ENCODE measurements around the gene BAHCC1.

Gene BAHCC1

DNA sequence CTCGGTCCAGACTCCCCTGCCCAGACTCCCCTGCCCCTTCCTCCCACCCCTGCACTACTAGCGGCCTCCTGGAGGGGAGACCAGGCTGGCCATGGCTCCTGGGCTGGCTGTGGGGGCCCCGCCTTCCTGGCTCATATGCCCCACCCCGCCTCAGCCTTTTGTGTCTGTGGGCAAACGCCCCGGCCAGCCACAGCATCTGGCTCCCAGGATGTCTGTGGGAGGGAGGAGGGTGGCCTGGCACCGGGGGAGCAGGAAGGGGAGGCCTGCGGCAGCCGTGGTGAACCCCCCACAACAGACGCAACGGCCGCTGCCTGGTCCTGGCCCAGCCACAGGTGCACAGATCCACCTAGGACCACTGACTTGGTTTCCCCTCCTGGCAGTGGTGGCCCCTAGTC is 32.9 kb downstream of the BAHCC1 start:
- FAIRE-seq: no peak

DNA sequence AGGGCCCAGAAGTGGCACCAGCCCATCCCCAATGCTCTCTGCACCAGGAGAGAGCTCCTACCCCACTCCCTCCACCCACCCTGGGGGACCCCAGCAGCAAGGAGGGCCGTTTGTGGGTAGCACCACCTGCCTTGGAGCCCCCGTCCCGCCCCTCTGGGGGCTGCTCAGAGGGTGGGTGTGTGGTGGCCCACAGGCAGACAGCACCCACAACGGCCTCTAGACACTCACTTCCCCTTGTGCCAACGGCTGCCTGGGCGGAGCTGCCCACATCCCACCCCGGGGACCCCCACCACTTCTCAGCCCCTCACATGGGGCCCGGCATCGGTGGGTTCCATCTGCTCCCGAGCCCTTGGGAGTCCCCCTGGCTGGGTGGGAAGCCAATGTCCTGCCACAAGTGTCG is 33.3 kb downstream of the BAHCC1 start:
- FAIRE-seq: no peak

DNA sequence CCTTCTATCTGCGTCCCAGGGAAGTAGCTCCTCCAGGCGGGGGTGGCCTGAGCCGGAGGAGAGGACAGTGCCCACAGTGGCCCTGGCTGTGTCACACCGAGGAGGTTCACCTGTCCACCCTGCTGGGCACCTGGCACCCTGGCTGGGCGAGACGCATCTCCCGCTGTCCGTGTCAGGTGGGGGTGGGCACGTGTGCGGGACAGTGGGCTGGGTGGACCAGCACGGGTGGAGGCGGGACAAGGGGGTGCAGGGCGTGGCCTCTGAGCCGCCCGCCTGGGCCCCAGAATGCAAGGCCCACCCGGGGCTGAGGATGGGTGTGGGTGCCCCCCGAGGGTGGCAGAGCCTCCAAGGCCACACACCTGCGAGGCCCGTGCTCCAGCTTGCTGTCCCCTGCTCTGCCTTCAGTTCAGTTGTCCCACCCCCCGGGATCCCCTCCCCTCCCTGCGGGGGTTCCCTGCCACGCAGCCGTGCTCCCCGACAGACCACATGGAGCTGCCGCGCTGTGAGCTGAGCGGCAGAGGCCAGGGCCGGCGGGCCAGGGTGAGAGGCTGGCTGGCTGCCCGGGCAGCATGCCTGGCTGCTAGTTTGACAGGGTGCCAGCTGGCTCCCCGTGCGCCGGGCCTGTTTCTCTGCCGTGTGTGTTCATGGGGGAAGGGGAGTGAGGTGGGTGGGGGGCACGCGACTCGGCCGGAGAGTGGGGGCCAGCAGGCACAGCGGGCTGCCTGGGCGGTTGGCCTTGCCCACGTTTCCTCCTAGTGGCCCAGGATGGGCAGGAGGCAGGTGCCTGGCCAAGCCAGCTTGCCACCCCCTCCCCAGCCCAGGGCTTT is 33.9 kb downstream of the BAHCC1 start:
- FAIRE-seq: no peak

DNA sequence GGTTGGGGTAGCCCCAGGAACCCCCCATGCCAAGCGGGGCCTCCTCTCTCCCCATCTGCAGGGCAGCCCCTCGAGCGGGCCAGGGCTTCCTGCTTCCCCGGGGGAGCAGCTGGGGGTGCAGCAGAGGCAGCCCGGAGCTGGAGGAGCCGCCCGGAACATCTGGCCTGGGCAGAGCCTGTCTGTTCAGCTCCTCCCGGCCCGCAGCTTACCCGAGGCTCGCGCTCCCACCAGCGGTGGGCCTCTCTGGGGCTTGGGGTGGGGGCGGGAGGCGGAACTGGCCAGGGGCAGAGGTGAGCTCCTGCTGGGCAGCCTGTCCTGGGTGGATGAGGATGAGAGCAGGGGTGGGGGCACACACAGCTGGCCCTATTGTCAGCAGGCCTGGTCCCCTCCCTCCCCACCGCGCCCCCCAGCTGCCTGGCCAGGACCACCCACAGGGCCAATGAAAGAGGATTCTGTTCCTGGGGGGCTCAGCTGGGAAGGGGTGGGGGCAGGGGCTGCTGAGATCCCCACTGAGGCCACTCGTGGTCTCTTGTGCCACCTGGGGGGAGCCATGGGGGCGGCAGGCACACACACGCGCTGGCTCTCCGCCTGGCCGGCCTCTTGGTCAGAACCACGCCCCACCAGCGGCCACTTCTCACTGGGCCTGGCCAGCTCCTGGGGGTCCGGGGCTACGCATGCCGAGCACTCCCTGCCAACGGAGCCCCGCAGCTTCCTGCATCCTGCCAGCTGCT is 34.7 kb downstream of the BAHCC1 start:
- no peak for FAIRE-seq

DNA sequence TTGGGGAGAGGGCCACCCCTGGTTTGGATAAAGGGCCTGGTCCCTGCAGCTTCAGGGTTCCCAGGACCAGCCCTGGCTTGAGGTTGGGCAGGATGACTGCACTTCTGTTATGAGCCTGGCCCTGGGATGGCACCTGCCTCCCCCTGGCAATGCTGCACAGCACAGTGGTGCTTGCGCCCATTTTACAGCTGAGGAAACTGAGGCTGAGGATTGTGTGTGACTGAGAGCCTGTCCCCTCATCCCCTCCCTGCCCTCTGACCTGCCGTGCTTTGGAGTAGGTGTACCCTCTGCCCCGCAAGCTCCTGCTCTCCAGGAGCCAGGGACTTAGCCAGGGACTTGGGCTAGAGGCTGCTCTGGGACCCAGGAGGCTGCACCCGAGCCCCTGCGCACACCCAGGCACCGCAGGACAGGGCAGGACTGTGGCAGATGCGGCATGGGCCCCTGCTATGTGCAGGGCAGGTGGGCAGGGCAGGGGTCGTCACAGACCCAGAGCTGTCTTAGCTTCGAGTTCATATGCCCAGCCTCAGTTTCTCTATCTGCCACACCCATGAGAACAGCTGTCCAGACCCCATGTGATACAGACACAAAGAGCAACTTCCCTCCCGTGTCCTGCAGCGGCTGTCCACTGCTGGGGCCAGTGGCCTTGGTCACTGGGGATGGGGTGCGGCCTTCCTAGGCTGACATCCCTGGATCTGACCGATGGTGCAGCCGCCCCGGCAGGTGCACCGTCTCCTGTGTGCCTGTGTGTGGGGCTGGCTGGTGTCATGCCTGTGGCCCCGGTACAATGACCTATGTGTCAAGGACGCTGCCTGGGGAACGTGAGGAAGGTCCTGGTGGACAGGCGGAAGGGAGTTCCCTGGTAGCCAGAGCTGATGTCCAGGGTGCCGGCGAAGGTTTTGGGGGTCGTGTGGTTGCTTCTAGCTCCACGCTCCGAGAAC is 36.6 kb downstream of the BAHCC1 start:
- no peak for FAIRE-seq

DNA sequence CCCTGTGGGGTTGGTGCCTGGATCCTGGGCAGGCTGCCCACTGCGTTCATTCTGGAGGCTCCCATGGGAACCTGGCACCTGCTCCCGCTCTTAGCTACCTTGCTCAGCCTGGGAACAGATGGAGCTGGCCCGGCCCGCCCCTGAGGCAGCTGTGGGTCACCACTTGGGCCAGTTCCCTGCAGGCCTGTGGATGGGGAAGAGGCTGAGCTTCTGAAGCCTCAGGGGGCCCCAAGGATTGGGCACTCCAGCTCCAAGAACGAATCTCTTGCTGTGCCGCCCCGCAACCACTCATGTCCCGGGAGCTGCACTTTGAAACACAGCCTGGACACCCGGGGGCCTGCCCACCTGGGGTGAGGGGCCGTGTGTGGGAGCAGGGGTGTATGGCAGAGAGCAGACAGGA is 37.7 kb downstream of the BAHCC1 start:
- FAIRE-seq: no peak

DNA sequence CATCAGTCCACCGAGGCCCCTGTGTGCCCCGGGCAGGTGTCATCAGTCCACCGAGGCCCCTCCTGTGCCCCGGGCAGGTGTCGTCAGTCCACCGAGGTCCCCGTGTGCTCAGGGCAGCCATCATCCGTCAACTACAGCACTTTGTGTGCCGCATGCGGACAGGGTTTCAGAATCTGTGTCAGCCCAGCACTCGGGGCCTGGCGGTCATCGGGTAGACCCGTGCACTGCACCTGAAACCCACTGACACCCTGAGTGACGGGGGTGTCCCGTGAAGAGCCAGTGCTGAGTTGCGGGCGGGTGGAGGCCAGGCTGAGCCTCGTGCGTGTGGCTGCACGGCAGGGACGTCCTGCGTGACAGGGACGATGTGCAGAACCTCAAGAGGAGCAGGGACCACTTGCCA is 38.4 kb downstream of the BAHCC1 start:
- FAIRE-seq: no peak

DNA sequence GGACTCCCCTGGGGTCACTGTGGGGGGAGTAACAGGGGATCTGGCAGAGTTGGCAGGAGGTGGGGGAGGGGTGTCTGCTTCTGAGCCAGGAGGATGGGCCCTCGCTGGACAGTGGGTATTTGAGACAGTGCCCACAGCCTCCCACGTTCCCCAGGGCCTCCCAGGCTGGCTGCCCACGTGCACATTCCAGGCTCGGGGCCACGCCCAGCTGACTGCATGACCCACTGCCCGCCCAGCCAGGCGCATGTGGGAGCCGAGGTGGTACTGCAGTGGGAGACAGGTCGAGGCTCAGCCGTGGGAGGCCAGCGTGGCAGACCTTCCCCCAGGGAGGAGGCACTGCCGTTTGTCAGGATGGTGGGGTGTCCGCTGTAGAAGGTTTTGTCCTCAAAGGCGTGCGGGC is 38.8 kb downstream of the BAHCC1 start:
- no peak for FAIRE-seq

DNA sequence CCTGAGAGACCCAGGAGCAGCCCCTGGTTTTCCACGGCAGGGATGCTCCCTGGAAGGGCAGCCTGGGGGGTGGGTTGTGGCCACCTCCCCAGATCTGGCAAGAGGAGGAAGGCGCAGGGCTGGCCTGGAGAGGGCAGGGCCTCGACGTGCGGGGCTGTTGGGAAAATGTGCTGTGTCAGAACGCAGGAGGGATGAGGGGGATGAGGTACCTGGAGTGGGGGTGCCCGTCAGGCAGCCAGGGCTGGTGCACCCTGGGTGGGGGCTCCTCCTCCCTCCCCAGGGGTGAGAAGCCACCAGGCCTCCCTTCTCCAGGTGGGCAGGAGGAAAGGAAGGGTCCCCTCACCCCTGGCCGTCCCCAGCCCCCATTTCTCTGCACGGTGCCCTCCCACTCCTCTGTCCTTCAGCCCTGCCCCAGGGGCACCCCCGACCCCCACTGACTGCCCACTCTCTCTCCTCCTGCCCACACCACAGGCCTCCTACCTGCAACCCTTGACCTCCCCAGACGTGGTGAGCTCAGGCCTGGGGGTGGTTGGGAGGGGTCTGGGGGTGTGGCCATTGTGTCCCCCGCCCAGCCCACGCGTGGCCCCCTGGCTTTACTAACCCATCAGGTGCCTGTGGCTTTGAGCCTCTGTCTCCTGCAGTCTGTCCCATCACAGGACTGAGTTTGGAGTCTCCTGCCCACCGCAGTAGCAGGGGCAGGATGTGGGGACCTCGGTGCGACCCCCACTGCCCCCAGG is 39.6 kb downstream of the BAHCC1 start:
- FAIRE-seq: no peak

DNA sequence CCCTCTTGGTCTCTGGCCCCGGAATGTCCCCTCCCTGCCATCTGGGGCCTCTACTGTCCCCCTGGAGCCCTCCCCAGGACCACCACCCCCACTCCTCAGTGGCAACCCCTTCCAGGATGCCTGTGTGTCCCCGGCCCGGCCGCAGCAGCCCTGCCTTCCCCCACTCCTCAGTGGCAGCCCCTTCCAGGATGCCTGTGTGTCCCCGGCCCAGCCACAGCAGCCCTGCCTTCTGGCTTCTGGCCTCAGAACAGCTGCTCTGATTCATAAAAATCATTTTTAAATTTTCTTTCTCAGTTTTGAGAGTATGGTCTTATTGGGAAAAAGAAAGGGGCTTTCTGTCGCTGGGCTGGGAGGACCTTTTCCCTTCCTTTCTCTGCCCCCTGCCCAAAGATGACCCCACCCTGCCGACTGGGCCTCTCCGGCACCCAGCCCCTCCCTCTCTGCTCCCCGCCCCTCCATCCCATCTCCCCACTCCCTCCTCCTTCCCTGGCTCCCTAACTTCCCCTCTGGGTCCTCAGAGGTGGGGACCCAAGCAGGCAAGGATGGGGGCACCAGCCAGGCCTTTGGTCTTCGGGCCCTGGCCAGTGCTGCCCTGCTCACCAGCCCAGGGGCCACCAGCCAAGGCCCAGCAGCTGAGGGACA is 40.5 kb downstream of the BAHCC1 start:
- FAIRE-seq: no peak

DNA sequence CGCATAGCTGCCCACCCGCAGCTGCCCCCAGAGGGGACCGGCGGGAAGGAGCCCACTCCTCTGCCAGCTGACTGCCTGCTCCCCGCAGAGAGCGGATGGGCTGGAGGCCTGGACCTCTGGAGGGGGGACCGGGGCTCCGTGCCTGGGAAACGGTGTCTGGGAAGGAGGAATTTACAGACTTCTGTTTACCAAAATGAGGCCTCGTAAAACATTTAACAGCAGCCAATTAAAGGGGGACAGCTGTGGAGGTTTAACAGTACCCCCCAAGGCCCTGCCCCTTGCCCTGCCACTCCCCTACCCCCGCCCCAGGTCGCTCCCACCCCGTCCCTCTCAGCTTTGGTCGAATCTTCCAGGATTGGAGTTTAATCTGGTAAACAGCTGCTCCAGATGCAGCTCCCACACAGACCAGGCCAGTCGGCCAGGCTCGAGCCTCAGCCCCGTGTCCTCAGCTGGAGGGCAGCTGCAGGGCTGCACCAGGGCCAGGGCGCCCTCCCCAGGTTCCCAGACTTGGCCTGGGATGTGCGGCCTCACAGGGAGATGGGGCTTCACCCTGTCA is 41.1 kb downstream of the BAHCC1 start:
- no peak for FAIRE-seq

DNA sequence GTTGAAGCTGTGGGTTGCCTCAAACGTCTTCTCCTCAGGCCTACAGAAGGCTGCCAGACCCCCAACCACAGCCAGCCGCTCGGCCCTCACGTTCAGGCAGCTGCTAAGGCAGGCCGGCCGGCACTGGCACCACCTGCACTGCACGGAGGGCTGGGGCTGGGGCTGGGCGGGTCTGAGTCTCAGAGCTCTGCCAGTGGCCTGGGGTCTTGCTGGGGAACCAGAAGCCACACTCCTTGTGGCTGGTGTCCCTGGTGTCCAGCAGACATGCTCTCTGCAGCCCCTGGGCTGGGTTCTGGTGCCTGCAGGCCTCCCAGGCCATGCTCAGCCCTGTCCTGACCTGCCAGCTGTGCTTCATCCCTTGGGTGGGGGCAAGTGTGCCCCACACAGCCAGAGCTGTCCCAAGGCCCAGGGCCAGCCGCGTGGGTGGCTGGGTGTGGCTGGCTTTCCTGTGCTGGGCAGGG is 42.0 kb downstream of the BAHCC1 start:
- no peak for FAIRE-seq

DNA sequence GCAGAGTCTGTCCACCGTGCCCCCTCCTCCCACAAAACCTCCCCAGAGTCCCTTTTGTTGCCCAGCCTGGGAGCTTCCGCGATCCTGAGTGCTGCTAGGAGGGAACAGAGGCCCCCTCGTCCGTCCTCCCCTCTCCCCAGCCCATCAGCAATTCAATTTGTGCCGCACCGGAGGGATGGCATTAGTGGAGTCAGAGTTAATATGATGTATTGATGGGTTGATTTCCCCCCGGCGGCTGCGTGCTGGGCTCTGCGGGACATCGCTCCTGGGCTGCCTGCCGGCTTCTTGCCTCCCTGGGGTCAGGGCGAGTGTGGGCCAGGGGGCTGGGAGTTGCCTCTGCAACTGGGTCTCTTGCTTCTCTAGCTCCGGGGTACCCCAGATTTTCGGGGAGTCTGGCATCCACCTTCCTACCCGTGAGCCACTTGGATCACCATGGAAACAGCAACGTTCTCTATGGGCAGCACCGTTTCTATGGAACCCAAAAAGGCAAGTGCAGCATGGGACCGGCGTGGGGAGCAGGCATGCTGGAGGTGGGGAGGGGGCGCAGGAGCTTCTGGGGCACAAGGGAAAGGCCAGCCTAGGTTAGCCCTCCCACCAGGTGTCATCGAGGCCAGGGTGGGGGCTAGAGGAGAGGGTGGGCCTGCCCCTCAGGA is 42.9 kb downstream of the BAHCC1 start:
- FAIRE-seq: no peak

DNA sequence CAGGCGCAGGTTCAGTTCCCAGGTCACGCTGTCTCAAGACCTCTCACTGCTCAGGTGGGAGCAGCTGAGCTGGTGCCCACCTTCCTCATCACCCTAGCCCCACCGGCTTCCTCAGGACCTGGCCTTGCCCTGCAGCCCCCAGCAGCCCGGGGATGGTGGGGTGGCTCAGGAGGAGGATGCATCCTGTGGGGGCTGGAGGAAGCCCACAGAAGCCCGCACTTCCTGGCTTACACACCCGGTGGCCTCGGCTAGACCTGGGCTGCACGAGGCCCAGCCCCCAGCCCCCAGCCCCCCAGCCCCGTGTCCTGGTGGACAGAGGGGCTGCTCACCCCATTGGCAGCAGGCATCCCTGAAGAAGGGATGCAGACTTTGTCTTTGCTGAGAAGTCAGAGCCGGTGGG is 43.4 kb downstream of the BAHCC1 start:
- no peak for FAIRE-seq

DNA sequence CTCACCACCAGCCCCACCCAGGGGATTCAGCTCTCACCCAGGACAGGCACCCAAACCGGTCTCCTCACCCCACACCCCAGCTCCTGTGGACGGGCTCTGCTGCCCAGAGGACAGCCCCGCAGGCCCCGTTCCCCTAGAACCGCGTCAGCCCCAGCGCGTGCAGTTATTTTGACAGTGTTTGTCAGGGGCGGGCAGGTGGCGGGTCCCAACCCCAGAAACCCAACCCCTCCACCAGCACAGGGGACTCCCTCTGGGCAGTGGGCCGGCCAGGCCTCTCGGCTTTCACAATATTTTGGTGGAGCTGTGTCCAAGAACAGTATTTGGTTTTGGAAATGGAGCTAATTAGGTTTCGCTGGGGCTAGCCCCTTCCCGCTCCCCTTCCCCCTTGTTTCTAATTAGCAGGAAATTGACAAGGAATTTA is 44.8 kb downstream of the BAHCC1 start:
- no peak for FAIRE-seq

DNA sequence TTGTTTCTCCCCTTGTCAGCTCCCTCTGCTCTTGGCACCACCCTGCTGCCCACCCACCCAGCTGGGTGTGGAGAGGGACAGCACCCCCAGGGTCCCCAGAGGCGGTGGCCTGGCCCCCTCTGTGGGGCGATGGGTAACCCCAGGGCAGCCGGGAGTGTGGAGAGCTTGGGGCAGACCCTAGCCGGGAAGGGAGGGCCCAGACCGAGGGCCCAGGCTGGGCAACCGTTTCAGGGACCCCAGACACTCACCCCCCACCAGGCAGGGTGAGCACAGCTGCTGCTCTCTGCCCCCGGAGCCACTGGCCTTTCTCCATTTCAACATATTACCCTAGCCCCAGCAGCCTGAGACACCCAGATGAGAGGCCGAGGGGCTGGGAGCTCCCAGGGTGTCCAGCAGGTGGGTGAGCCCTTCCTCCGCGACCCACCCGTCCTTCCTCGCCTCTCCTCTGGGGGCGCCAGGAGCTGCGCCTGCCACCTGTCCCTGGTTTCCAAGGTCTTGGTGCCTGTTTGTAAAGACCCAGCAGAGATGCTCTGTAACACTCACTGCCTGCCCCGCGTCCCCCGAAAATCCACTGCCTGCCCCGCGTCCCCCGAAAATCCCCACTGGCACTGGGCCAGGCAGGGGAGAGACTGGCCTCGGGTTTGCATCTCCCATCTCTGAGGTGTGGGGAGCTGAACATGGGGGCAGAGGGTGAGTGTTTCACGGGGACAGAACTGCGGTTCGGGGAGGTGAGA is 45.4 kb downstream of the BAHCC1 start:
- FAIRE-seq: no peak

DNA sequence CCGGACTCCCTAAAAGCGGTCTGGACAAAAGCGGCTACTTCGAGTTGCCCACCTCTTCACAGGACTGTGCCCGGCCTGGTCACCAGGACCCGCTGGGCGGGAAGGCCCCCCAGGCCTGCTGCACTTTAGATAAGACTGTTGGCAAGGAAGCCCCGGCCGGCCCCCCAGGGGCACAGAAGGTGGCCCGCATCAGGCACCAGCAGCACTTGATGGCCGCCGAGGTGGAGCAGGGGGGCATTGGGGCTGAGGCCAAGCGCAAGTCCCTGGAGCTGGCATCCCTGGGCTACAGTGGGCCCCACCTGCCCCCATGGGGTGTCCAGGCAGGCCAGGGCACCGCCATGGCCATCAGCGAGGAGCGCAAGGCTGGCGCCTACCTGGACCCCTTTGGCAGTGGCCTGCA is 47.5 kb downstream of the BAHCC1 start:
- FAIRE-seq: no peak

DNA sequence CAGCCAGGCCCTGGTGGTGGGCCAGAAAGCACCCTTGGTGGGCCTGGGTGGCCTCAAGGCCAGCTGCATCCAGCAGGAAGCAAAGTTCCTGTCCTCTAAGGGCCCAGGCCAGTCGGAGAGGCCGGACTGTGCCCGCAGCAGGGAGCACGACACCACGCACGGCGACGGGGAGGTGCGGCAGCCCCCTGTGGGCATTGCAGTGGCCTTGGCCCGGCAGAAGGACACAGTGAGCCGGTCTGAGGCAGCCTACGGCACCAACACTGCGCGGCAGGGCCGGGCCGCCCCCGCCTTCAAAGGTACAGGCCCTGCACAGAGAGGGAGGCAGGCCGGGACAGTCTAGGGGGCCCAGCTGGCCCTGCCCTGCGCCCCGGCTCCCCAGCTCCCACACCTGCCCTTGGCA is 48.0 kb downstream of the BAHCC1 start:
- FAIRE-seq: no peak

DNA sequence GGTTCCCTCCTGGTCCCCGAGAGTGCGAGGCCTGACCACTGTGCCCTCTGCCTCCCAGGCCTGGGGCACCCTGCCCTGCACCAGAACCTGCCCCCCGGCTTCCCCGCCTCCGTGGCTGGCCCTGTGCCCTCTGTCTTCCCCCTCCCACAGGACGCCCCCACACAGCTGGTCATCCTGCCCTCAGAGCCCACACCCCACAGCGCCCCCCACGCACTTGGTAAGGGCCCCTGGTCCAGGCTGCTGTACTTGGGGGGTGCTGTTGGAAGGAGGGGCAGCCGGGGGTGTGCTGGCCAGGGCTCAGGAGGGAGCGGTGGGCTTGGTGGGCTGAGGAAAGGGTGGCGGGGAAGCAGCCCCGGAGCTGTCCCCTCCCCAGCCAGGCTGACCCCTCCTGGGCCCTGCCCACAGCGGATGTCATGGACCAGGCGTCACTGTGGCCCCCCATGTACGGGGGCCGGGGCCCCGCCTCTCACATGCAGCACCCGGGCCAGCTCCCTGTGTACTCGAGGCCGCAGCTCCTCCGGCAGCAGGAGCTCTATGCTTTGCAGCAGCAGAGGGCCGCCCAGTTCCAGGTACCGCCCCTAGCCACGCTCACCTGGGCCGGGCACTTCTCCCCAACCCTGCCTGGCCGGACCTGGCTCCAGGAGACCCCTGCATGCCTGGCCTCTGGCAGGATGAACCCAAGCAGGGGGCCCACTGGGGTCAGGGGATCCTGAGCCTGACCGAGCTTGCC is 49.5 kb downstream of the BAHCC1 start:
- FAIRE-seq: no peak

Data from islet of Langerhans (tissue), 1 donor.